ENCODE results near the gene HIF1A. TPM values are rescaled to one million over a fixed set of nuclear protein-coding genes. Genes with fewer than 3 reads are reported as not detected.

The HIF1A gene
- total and polyA plus RNA-seq, 2 donors (not counting 3 experiments of a cell fraction or from before 2014, with no cell fraction given), result 58.3 to 179 TPM

GRCh38 chr14:61719344-61720293, 24.3 kb downstream of the HIF1A start:
- dilution Hi-C loops (cut with MboI; ENCODE audit: extremely low pct_ligation_motif_present, low sequenced_read_pairs), result no loop called here
- Histone ChIP-seq H3K36me3 (ENCODE audit: control insufficient read depth in 2 of 2, extremely low read depth in 1 of 2, insufficient read depth in 2 of 2, low read length in 2 of 2) (peaks cover 3 to 30% of the 10 kb centered on the region in 2 experiments), H3K9me3 (replicated peaks; ENCODE audit: control insufficient read depth, insufficient read depth, low read length) (no peaks in the 10 kb centered on the region), H3K27ac (ENCODE audit: insufficient read depth, low read depth, low read length) (peak overlapping the region; percentile 14), H3K4me3 (replicated peaks in 1 of 3; ENCODE audit: insufficient read depth in 1 of 3, low read depth in 1 of 3, low read length in 3 of 3) (no peak overlapping the region), H3K4me2 (ENCODE audit: insufficient read depth, low read length) (peak overlapping the region; percentile 45), H3K27me3 (ENCODE audit: control insufficient read depth in 2 of 2, insufficient read depth in 2 of 2, low read length in 2 of 2) (no peaks in the 10 kb centered on the region), H3K9ac (replicated peaks; ENCODE audit: extremely low read depth, insufficient read depth, low read length) (no peak overlapping the region), H3K4me1 (ENCODE audit: control insufficient read depth, extremely low read depth, insufficient read depth, low read length) (peaks cover 17% of the 10 kb centered on the region), H3K79me2 (ENCODE audit: control insufficient read depth, insufficient read depth, low read length) (peaks cover 88% of the 10 kb centered on the region), H3K9me1 (replicated peaks; ENCODE audit: control insufficient read depth, extremely low read depth, insufficient read depth, low read length) (no peaks in the 10 kb centered on the region), H4K20me1 (replicated peaks; ENCODE audit: control insufficient read depth, extremely low read depth, insufficient read depth, low read length) (peaks cover 25% of the 10 kb centered on the region), H2AFZ (ENCODE audit: low read depth, low read length) (no peak overlapping the region)
- CTCF ChIA-PET, result interaction anchor here (0.6 to 3.2 kb wide), 14 partner anchors 9 to 257 kb away, joined by 3 to 17 read pairs (median 4); no protein-coding TSS in a partner anchor
- TF ChIP-seq EZH2 (IDR thresholded peaks at IDR 0.05; ENCODE audit: borderline replicate concordance, low read depth, low read length, severe bottlenecking) (no peak), POLR2AphosphoS5 (IDR thresholded peaks at IDR 0.05; ENCODE audit: insufficient read depth, low read depth, low read length) (no peak), MYC (IDR thresholded peaks at IDR 0.05; ENCODE audit: low read depth, low read length) (no peak), FOS (IDR thresholded peaks at IDR 0.05; ENCODE audit: borderline replicate concordance, insufficient read depth, low read length) (no peak), MAX (IDR thresholded peaks at IDR 0.05; ENCODE audit: insufficient read depth, insufficient read length) (no peak), CTCF (IDR thresholded peaks at IDR 0.05; ENCODE audit: extremely low read depth in 1 of 2, insufficient read depth in 1 of 2, low read depth in 1 of 2, low read length in 2 of 2) (no peak), GATA2 (IDR thresholded peaks at IDR 0.05; ENCODE audit: insufficient read depth, insufficient read length, low read depth, low read length) (no peak), JUN (IDR thresholded peaks at IDR 0.05; ENCODE audit: borderline replicate concordance, insufficient read depth, insufficient read length, low read depth) (no peak), POLR2A (IDR thresholded peaks at IDR 0.05; ENCODE audit: low read depth, low read length) (no peak)
- FAIRE-seq, result no peak
- no TSS peak for BruUV-seq (replicated peaks)
- intact Hi-C loops (cut with micrococcal nuclease), result loop anchor here (1.0 to 5.0 kb wide), 2 partner anchors 158 to 242 kb away; no protein-coding TSS in a partner anchor
- peak; percentile 55 for DNase-seq (ENCODE audit: low read depth, low spot score)
- POLR2A ChIA-PET, result no interaction called here
